ENCODE data around the gene HEATR5A. TPM values are rescaled to one million over a fixed set of nuclear protein-coding genes. Genes with fewer than 3 reads are reported as not detected.
"Not testable (repeated sequence)": the region's sequence is repeated elsewhere in the genome, so short reads cannot be mapped to it uniquely, and the experiment has no call there.

The HEATR5A gene
- total and polyA plus RNA-seq, 2 donors (not counting 1 experiment from before 2014, with no cell fraction given), result 45.4 to 59.8 TPM

GRCh38 chr14:31336646-31337045 lies 83.7 kb downstream of the HEATR5A start:
- no peak for TF ChIP-seq CTCF (conservative IDR thresholded peaks at IDR 0.05 in 1 of 2, IDR thresholded peaks at IDR 0.05 in 1 of 2; ENCODE audit: low read depth in 1 of 2, low read length in 2 of 2)
- TF ChIP-seq EZH2 (IDR thresholded peaks at IDR 0.05; ENCODE audit: low read length, missing control alignments), result no peak
- Histone ChIP-seq H4K20me1 (ENCODE audit: control insufficient read depth, extremely low read depth, insufficient read depth, low read length) (no peaks in the 10 kb centered on the region), H3K36me3 (ENCODE audit: control insufficient read depth, insufficient read depth, low read length) (no peaks in the 10 kb centered on the region), H2AFZ (ENCODE audit: low read length) (no peak overlapping the region), H3K27ac (ENCODE audit: insufficient read depth, low read length) (no peak overlapping the region), H3K9ac (ENCODE audit: insufficient read depth, low read length) (no peak overlapping the region), H3K4me1 (ENCODE audit: control insufficient read depth, extremely low read depth, insufficient read depth, low read length) (peaks cover 4% of the 10 kb centered on the region), H3K9me3 (ENCODE audit: control insufficient read depth, insufficient read depth, low read depth, low read length) (no peaks in the 10 kb centered on the region), H3K4me3 (replicated peaks in 1 of 4; ENCODE audit: control extremely low read depth in 1 of 4, insufficient read depth in 1 of 4, low read depth in 3 of 4, low read length in 4 of 4) (no peak overlapping the region), H3K79me2 (ENCODE audit: control insufficient read depth, insufficient read depth, low read length) (no peaks in the 10 kb centered on the region), H3K27me3 (ENCODE audit: control insufficient read depth, insufficient read depth, low read length) (no peaks in the 10 kb centered on the region), H3K4me2 (ENCODE audit: extremely low read depth, insufficient read depth, low read length) (no peak overlapping the region)
- DNase-seq (ENCODE audit: low read depth in 2 of 2), result peak in 1 of 2 donors; percentile 69

GRCh38 chr14:31331395-31331794 lies 89.0 kb downstream of the HEATR5A start:
- not testable (repeated sequence) for H3K9ac ChIP-seq (ENCODE audit: insufficient read depth, low read length); DNase-seq (ENCODE audit: low read depth in 2 of 2); H2AFZ ChIP-seq (ENCODE audit: low read length); H3K4me3 ChIP-seq (replicated peaks in 1 of 4; ENCODE audit: control extremely low read depth in 1 of 4, insufficient read depth in 1 of 4, low read depth in 3 of 4, low read length in 4 of 4); H3K4me1 ChIP-seq (ENCODE audit: control insufficient read depth, extremely low read depth, insufficient read depth, low read length); H4K20me1 ChIP-seq (ENCODE audit: control insufficient read depth, extremely low read depth, insufficient read depth, low read length); H3K4me2 ChIP-seq (ENCODE audit: extremely low read depth, insufficient read depth, low read length); H3K36me3 ChIP-seq (ENCODE audit: control insufficient read depth, insufficient read depth, low read length); H3K27me3 ChIP-seq (ENCODE audit: control insufficient read depth, insufficient read depth, low read length); H3K79me2 ChIP-seq (ENCODE audit: control insufficient read depth, insufficient read depth, low read length); H3K9me3 ChIP-seq (ENCODE audit: control insufficient read depth, insufficient read depth, low read depth, low read length); H3K27ac ChIP-seq (ENCODE audit: insufficient read depth, low read length)

GRCh38 chr14:31329876-31330521 lies 90.4 kb downstream of the HEATR5A start:
- not testable (repeated sequence) for H3K79me2 ChIP-seq (ENCODE audit: control insufficient read depth, insufficient read depth, low read length); H3K9ac ChIP-seq (ENCODE audit: insufficient read depth, low read length); H3K4me2 ChIP-seq (ENCODE audit: extremely low read depth, insufficient read depth, low read length); H3K4me3 ChIP-seq (replicated peaks in 1 of 4; ENCODE audit: control extremely low read depth in 1 of 4, insufficient read depth in 1 of 4, low read depth in 3 of 4, low read length in 4 of 4); H4K20me1 ChIP-seq (ENCODE audit: control insufficient read depth, extremely low read depth, insufficient read depth, low read length); H3K36me3 ChIP-seq (ENCODE audit: control insufficient read depth, insufficient read depth, low read length); H3K4me1 ChIP-seq (ENCODE audit: control insufficient read depth, extremely low read depth, insufficient read depth, low read length); H3K27me3 ChIP-seq (ENCODE audit: control insufficient read depth, insufficient read depth, low read length); H2AFZ ChIP-seq (ENCODE audit: low read length); H3K27ac ChIP-seq (ENCODE audit: insufficient read depth, low read length); H3K9me3 ChIP-seq (ENCODE audit: control insufficient read depth, insufficient read depth, low read depth, low read length); DNase-seq (ENCODE audit: low read depth in 2 of 2)

GRCh38 chr14:31326111-31326510 lies 94.2 kb downstream of the HEATR5A start:
- Histone ChIP-seq H3K4me1 (ENCODE audit: control insufficient read depth, extremely low read depth, insufficient read depth, low read length) (no peaks in the 10 kb centered on the region), H2AFZ (ENCODE audit: low read length) (no peak overlapping the region), H3K27me3 (ENCODE audit: control insufficient read depth, insufficient read depth, low read length) (no peaks in the 10 kb centered on the region), H3K4me3 (replicated peaks in 1 of 4; ENCODE audit: control extremely low read depth in 1 of 4, insufficient read depth in 1 of 4, low read depth in 3 of 4, low read length in 4 of 4) (no peak overlapping the region), H3K27ac (ENCODE audit: insufficient read depth, low read length) (no peak overlapping the region), H3K36me3 (ENCODE audit: control insufficient read depth, insufficient read depth, low read length) (no peaks in the 10 kb centered on the region), H3K9ac (ENCODE audit: insufficient read depth, low read length) (no peak overlapping the region), H3K9me3 (ENCODE audit: control insufficient read depth, insufficient read depth, low read depth, low read length) (no peaks in the 10 kb centered on the region), H3K4me2 (ENCODE audit: extremely low read depth, insufficient read depth, low read length) (no peak overlapping the region), H4K20me1 (ENCODE audit: control insufficient read depth, extremely low read depth, insufficient read depth, low read length) (no peaks in the 10 kb centered on the region), H3K79me2 (ENCODE audit: control insufficient read depth, insufficient read depth, low read length) (no peaks in the 10 kb centered on the region)
- TF ChIP-seq EZH2 (IDR thresholded peaks at IDR 0.05; ENCODE audit: low read length, missing control alignments) (no peak), CTCF (conservative IDR thresholded peaks at IDR 0.05 in 1 of 2, IDR thresholded peaks at IDR 0.05 in 1 of 2; ENCODE audit: low read depth in 1 of 2, low read length in 2 of 2) (peak; percentile 10 to 24)
- peak; percentile 16 to 72 for DNase-seq (ENCODE audit: low read depth in 2 of 2)

All from fibroblast of lung (primary cell).